GM12891 (cell line): ENCODE results near the gene PPP2R3B.

Experiments used
- DNase-seq: peaks from one replicate; pipeline ENCODE4 v3.0.0; 2011; ENCODE audit warnings: low spot score; ENCODE audit not compliant: insufficient read length
- FAIRE-seq: peaks from 2 replicates; lab custom pipeline; 2011; peaks lifted over from hg19 to GRCh38; lab: Jason Lieb, UNC
- PAX5 ChIP-seq: IDR thresholded peaks from 2 replicates; pipeline ENCODE4 v1.6.1; 2011; ENCODE audit warnings: low read length, moderate library complexity, mild to moderate bottlenecking; ENCODE audit not compliant: insufficient read depth, severe bottlenecking
- POLR2A ChIP-seq: IDR thresholded peaks from 2 replicates; pipeline ENCODE4 v1.6.1; 2011; ENCODE audit warnings: low read depth, low read length, control low read depth
- POLR2AphosphoS5 ChIP-seq: IDR thresholded peaks from 2 replicates; pipeline ENCODE4 v1.6.1; 2011; ENCODE audit warnings: low read depth, low read length, control low read depth
- POU2F2 ChIP-seq: IDR thresholded peaks from 2 replicates; pipeline ENCODE4 v1.6.1; 2011; ENCODE audit warnings: low read depth, mild to moderate bottlenecking, control low read depth, low read length, moderate library complexity
- SPI1 ChIP-seq: IDR thresholded peaks from 2 replicates; pipeline ENCODE4 v1.6.1; 2011; ENCODE audit warnings: low read depth, low read length, control low read depth
- TAF1 ChIP-seq: IDR thresholded peaks from 2 replicates; pipeline ENCODE4 v1.6.1; 2011; ENCODE audit warnings: low read depth, low read length, control low read depth

The PPP2R3B gene

GRCh38 chrX:320126-320783 is 66.5 kb downstream of the PPP2R3B start:
- no peak for FAIRE-seq
- DNase-seq, result no peak
- TF ChIP-seq TAF1, result no peak
- TF ChIP-seq POU2F2, result no peak
- no peak for TF ChIP-seq POLR2A
- no peak for TF ChIP-seq PAX5
- TF ChIP-seq SPI1, result no peak
- TF ChIP-seq POLR2AphosphoS5, result no peak

GRCh38 chrX:319579-320125 is 67.1 kb downstream of the PPP2R3B start:
- TF ChIP-seq PAX5 (no peak), POU2F2 (no peak), POLR2AphosphoS5 (no peak), TAF1 (no peak), SPI1 (no peak), POLR2A (no peak)
- DNase-seq, result no peak
- FAIRE-seq, result no peak

- peak; percentile 90 for DNase-seq
- TF ChIP-seq POLR2AphosphoS5, result peak; percentile 77
- no peak; the same call in 1 of the 2 replicates for TF ChIP-seq TAF1
- peak; percentile 56 for TF ChIP-seq PAX5
- no peak for TF ChIP-seq SPI1
- no peak for TF ChIP-seq POU2F2
- TF ChIP-seq POLR2A, result peak; percentile 41; the same call in 1 of the 2 replicates
- no peak for FAIRE-seq
These were observed 67.7 kb downstream of the PPP2R3B start, which contains the start of gene GTPBP6 for GRCh38 chrX:318739-319578. Gene GTPBP6 (minus strand): TSS chrX:318796. CDS start chrX:318787, 9 bp downstream.

GRCh38 chrX:318068-318738 is 68.5 kb downstream of the PPP2R3B start:
- TF ChIP-seq POLR2AphosphoS5 (peak; percentile 93), POLR2A (peak; percentile 90), SPI1 (no peak), PAX5 (no peak), TAF1 (peak; percentile 82), POU2F2 (0 out of 2 replicates have a peak, but pooled peaks have one; percentile 40)
- FAIRE-seq (no peak), DNase-seq (peak; percentile 93)

- no peak for FAIRE-seq
- TF ChIP-seq SPI1 (0 out of 2 replicates have a peak, but pooled peaks have one; percentile 0), PAX5 (no peak)
- peak; percentile 85 for DNase-seq
These were observed 69.2 kb downstream of the PPP2R3B start for GRCh38 chrX:317424-318067.

GRCh38 chrX:316351-317325 is 70.1 kb downstream of the PPP2R3B start:
- DNase-seq (no peak), FAIRE-seq (no peak)
- no peak for TF ChIP-seq TAF1
- TF ChIP-seq POU2F2, result no peak
- no peak for TF ChIP-seq POLR2AphosphoS5
- TF ChIP-seq POLR2A, result no peak
- TF ChIP-seq PAX5, result no peak
- no peak for TF ChIP-seq SPI1

GRCh38 chrX:314781-315595 is 71.7 kb downstream of the PPP2R3B start:
- DNase-seq (no peak), FAIRE-seq (no peak)
- no peak for TF ChIP-seq POLR2A
- TF ChIP-seq TAF1, result no peak
